Activated B cell treated with CpG ODN at 0.5 μM for 24 hours (primary cell): Measurements from ENCODE around the gene OBSCN. TPM values are rescaled to one million over a fixed set of nuclear protein-coding genes. Genes with fewer than 3 reads are reported as not detected.

Source experiments
- ATAC-seq: fragments of 200-7000 bp; cut with Tn5 transposase; one replicate; pipeline ENCODE4 v1.10.0; 2021; ENCODE audit warnings: low read depth, mild to moderate bottlenecking, moderate library complexity
- CTCF ChIA-PET: fragments of 350-600 bp; sonication (Branson Sonifier 250); formaldehyde crosslinking; loops from one replicate; lab custom pipeline; 2021; ENCODE audit warnings: antibody characterized with exemption; lab: Charles Lee
- POLR2A ChIA-PET: fragments of 350-600 bp; sonication (Branson Sonifier 250); formaldehyde crosslinking; loops from one replicate; lab custom pipeline; 2021; ENCODE audit warnings: antibody characterized with exemption; lab: Charles Lee
- DNase-seq: peaks from one replicate; pipeline ENCODE4 v3.0.0; 2022
- H3K27ac Mint-ChIP-seq: one replicate; pipeline ENCODE4 v1.8.0; 2020; ENCODE audit warnings: mixed read lengths
- H3K27me3 Mint-ChIP-seq: one replicate; pipeline ENCODE4 v1.8.0; 2021; ENCODE audit warnings: mixed read lengths
- H3K36me3 Mint-ChIP-seq: one replicate; pipeline ENCODE4 v1.8.0; 2021; ENCODE audit warnings: low read depth, mixed read lengths
- H3K4me1 Mint-ChIP-seq: one replicate; pipeline ENCODE4 v1.8.0; 2021; ENCODE audit warnings: mixed read lengths
- H3K4me3 Mint-ChIP-seq: one replicate; pipeline ENCODE4 v1.8.0; 2020; ENCODE audit warnings: mild to moderate bottlenecking, mixed read lengths
- H3K9me3 Mint-ChIP-seq: one replicate; pipeline ENCODE4 v1.8.0; 2020; ENCODE audit warnings: mixed read lengths
- CTCF ChIP-seq: fragments of 200-600 bp; IDR thresholded peaks from one replicate; pipeline ENCODE4 v1.8.0; 2022; ENCODE audit warnings: antibody characterized with exemption, mild to moderate bottlenecking
- intact Hi-C: fragments of 100-400 bp; cut with micrococcal nuclease; formaldehyde crosslinking; loops from one replicate; pipeline ENCODE4 v1.15.1; 2024
- total RNA-seq: library from RNA; stranded (reverse); gene quantifications from 2 replicates; pipeline ENCODE4 v1.2.3, GENCODE V29; 2022

OBSCN gene
- total RNA-seq, 1 donor from 2014 or later, result 19.8 TPM

- H3K36me3 Mint-ChIP-seq, result peaks cover 38% of the 10 kb centered on the region
- peak overlapping the region; percentile 73 for H3K27ac Mint-ChIP-seq
- H3K27me3 Mint-ChIP-seq, result no peaks in the 10 kb centered on the region
- H3K9me3 Mint-ChIP-seq, result no peaks in the 10 kb centered on the region
- ATAC-seq (no peak), DNase-seq (no peak)
- TF ChIP-seq CTCF, result no peak
- POLR2A ChIA-PET, result interaction anchor here (0.8 to 2.6 kb wide), 8 partner anchors 12 to 617 kb away, joined by 3 to 46 read pairs (median 6); partner anchors contain the start of genes ARF1 and RNF187
- H3K4me3 Mint-ChIP-seq, result peak overlapping the region; percentile 90
- intact Hi-C loops, result loop anchor here (5.0 kb wide), 1 partner anchor 97 kb away; no protein-coding TSS in a partner anchor
- CTCF ChIA-PET, result no interaction called here
- H3K4me1 Mint-ChIP-seq, result peaks cover 42% of the 10 kb centered on the region
Measured at GRCh38 chr1:228405200-228405978, 197.5 kb downstream of the OBSCN start.

- H3K4me1 Mint-ChIP-seq, result peaks cover 42% of the 10 kb centered on the region
- ATAC-seq, result no peak
- intact Hi-C loops, result loop anchor here (1.0 to 5.0 kb wide), 7 partner anchors 81 to 617 kb away; partner anchors contain the start of genes GUK1, IBA57, MRPL55 and RNF187
- peak overlapping the region; percentile 90 for H3K4me3 Mint-ChIP-seq
- H3K36me3 Mint-ChIP-seq, result peaks cover 33% of the 10 kb centered on the region
- ChIA-PET CTCF (no interaction called here), POLR2A (interaction anchor here (0.9 to 2.6 kb wide), 8 partner anchors 13 to 618 kb away, joined by 3 to 46 read pairs (median 6); partner anchors contain the start of genes ARF1, MRPL55 and RNF187)
- H3K9me3 Mint-ChIP-seq, result no peaks in the 10 kb centered on the region
- peak overlapping the region; percentile 73 for H3K27ac Mint-ChIP-seq
- TF ChIP-seq CTCF, result no peak
- DNase-seq, result no peak
- no peaks in the 10 kb centered on the region for H3K27me3 Mint-ChIP-seq
Measured at GRCh38 chr1:228405979-228406228, 198.1 kb downstream of the OBSCN start.

GRCh38 chr1:228407106-228408040 lies 199.5 kb downstream of the OBSCN start:
- H3K27ac Mint-ChIP-seq, result peak overlapping the region; percentile 76
- DNase-seq (no peak), ATAC-seq (no peak)
- H3K27me3 Mint-ChIP-seq, result no peaks in the 10 kb centered on the region
- intact Hi-C loops, result loop anchor here (1.0 to 5.0 kb wide), 7 partner anchors 50 to 619 kb away; partner anchors contain the start of genes GUK1 and RNF187
- no peak for TF ChIP-seq CTCF
- H3K9me3 Mint-ChIP-seq, result no peaks in the 10 kb centered on the region
- ChIA-PET CTCF (no interaction called here), POLR2A (interaction anchor here (0.6 to 2.6 kb wide), 36 partner anchors 13 to 1982 kb away, joined by 3 to 46 read pairs (median 6); partner anchors contain the start of genes ABCB10, ARF1, GUK1 and IBA57)
- H3K36me3 Mint-ChIP-seq, result peaks cover 21% of the 10 kb centered on the region
- peaks cover 42% of the 10 kb centered on the region for H3K4me1 Mint-ChIP-seq
- peak overlapping the region; percentile 90 for H3K4me3 Mint-ChIP-seq

GRCh38 chr1:228408041-228408868 lies 200.4 kb downstream of the OBSCN start:
- Mint-ChIP-seq H3K9me3 (no peaks in the 10 kb centered on the region), H3K4me1 (peaks cover 39% of the 10 kb centered on the region), H3K27me3 (no peaks in the 10 kb centered on the region), H3K36me3 (peaks cover 12% of the 10 kb centered on the region), H3K4me3 (peak overlapping the region; percentile 24), H3K27ac (no peak overlapping the region)
- no peak for ATAC-seq
- TF ChIP-seq CTCF, result no peak
- POLR2A ChIA-PET, result no interaction called here
- no peak for DNase-seq
- CTCF ChIA-PET, result no interaction called here
- intact Hi-C loops, result loop anchor here (5.0 kb wide), 1 partner anchor 94 kb away; no protein-coding TSS in a partner anchor
